IPS-NIHi11 (cell line): ENCODE data around the gene CRMP1.

Experiments
- DNase-seq: peaks from one replicate; pipeline ENCODE4 v3.0.0; 2012; ENCODE audit warnings: mixed read lengths, low spot score

Gene CRMP1

GRCh38 chr4:5919571-5919970 is 26.7 kb upstream of the CRMP1 start:
- DNase-seq = no peak

- no peak for DNase-seq
Measured at GRCh38 chr4:5919044-5919443, 26.2 kb upstream of the CRMP1 start.

GRCh38 chr4:5918331-5918985 is 25.6 kb upstream of the CRMP1 start:
- no peak for DNase-seq

- no peak for DNase-seq
Measured at GRCh38 chr4:5917672-5918071, 24.8 kb upstream of the CRMP1 start.

- no peak for DNase-seq
Measured at GRCh38 chr4:5916229-5916628, 23.3 kb upstream of the CRMP1 start.

GRCh38 chr4:5913454-5913853 is 20.6 kb upstream of the CRMP1 start:
- DNase-seq = no peak

- no peak for DNase-seq
Measured at GRCh38 chr4:5912614-5913019, 19.7 kb upstream of the CRMP1 start.

GRCh38 chr4:5908876-5909427 is 16.1 kb upstream of the CRMP1 start:
- DNase-seq = no peak

- no peak for DNase-seq
Measured at GRCh38 chr4:5906191-5906590, 13.3 kb upstream of the CRMP1 start.

- DNase-seq = peak; percentile 69
Measured at GRCh38 chr4:5905714-5906113, 12.8 kb upstream of the CRMP1 start.

- DNase-seq = no peak
Measured at GRCh38 chr4:5900844-5901243, 8.0 kb upstream of the CRMP1 start.

GRCh38 chr4:5899881-5900280 is 7.0 kb upstream of the CRMP1 start:
- DNase-seq = no peak

- DNase-seq = no peak
Measured at GRCh38 chr4:5899396-5899795, 6.5 kb upstream of the CRMP1 start.

GRCh38 chr4:5897674-5898073 is 4.8 kb upstream of the CRMP1 start:
- no peak for DNase-seq

GRCh38 chr4:5895287-5895686 is 2.4 kb upstream of the CRMP1 start:
- no peak for DNase-seq

GRCh38 chr4:5894266-5894665 is 1.4 kb upstream of the CRMP1 start:
- no peak for DNase-seq

GRCh38 chr4:5893591-5893990 is 705 bp upstream of the CRMP1 start:
- DNase-seq = no peak

- no peak for DNase-seq
Measured at GRCh38 chr4:5892323-5893003, 423 bp downstream of the CRMP1 start.

- DNase-seq = no peak
Measured at GRCh38 chr4:5891563-5892322, 1.1 kb downstream of the CRMP1 start.

- peak; percentile 85 for DNase-seq
Measured at GRCh38 chr4:5890063-5890727, 2.7 kb downstream of the CRMP1 start.

- DNase-seq = no peak
Measured at GRCh38 chr4:5889002-5889696, 3.7 kb downstream of the CRMP1 start.
